ENCODE measurements around the gene LYST.
"Not testable (repeated sequence)": the region's sequence is repeated elsewhere in the genome, so short reads cannot be mapped to it uniquely, and the experiment has no call there.

LYST gene

DNA sequence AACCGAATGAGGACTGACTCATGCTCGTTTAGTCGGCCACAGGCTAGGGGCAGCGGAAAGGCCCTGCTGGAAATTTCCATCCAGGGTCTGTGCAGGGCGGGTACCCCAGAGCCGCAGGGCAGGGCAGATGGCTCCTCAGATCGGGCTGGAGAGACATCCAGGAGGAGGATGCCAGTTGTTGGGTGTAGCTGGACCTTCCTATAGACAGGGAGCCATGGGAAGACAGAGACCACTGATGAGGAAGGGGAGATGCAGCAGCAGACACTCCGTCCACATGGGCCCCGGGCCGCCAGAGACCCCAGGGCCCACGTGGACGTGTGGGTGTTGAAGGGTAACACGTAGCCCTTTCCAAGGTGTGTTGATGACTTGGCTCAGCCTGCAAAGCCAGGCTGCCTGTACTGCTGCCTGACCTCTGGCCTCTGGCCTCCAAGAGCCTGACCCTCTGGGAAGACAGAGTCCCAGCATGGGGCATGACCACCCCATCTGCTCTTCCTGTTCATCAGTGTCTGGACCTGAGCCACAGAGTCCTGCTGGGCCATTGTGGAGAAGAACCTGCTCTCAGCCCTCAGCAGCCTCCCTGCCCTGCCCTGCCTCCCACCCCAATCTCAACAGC is 221.9 kb downstream of the LYST start:
- DNase-seq (ENCODE audit: insufficient read length, low spot score) (no peak), FAIRE-seq (no peak)

DNA sequence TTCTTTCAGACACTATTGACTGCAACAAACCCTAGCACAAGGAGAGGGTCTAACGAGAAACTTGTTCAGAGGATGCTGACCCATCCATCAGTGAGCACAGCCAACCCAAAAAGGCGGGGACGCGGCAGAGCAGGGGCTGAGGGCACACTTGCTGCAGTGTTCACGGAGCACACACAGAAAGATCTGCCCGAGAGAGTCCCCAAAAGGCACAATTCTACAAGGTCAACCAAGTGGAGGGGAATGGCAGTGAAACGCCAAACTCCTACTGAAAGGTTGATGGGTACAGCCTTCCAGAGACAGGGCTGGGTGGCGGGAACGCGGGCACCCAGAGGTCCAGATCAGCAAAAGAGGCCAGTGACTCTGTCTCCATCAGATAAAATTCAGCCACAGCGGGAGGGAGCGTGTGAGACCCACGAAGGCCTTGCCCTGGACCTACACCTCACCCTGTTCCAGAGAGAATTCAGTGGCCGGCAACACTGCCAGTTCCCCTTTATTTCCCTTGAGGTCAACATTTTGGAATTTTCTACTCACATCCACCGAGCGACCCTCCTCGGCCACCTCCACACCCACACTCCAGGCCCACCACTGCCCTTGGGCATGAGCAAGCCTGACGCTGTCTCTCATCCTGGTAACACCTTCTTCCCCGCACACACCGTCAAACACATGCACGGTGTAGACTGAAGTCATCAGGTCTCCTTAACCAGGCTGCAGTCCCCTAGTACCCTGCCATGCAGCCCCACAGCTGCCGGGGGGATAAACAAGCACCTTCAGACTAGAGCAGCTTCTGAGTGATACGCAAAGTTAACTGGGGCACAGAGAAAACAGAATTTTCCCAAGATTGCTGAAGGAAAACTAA is 222.6 kb downstream of the LYST start:
- FAIRE-seq, result no peak
- no peak for DNase-seq (ENCODE audit: insufficient read length, low spot score)

DNA sequence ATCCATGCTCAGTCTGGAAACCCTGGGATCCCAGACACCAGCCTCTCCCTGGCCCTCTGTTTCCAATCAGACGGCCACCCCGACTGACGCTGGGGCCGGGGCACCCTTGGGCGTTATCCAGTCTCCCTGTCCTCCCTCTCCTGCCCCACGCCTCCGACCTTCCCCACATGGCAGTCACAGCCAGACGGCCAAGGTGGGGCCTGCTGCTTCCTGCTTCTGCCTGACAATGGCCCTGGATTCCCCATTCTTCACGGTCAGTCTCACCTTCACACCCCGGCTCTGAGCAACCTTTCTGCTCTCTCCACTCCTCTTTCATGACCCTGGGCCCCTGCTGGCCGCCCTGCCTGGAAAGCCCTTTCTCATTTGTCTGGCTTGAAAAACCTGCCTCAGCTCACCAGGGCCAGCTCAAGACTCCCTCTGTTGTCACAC is 223.7 kb downstream of the LYST start:
- no peak for FAIRE-seq
- no peak for DNase-seq (ENCODE audit: insufficient read length, low spot score)

DNA sequence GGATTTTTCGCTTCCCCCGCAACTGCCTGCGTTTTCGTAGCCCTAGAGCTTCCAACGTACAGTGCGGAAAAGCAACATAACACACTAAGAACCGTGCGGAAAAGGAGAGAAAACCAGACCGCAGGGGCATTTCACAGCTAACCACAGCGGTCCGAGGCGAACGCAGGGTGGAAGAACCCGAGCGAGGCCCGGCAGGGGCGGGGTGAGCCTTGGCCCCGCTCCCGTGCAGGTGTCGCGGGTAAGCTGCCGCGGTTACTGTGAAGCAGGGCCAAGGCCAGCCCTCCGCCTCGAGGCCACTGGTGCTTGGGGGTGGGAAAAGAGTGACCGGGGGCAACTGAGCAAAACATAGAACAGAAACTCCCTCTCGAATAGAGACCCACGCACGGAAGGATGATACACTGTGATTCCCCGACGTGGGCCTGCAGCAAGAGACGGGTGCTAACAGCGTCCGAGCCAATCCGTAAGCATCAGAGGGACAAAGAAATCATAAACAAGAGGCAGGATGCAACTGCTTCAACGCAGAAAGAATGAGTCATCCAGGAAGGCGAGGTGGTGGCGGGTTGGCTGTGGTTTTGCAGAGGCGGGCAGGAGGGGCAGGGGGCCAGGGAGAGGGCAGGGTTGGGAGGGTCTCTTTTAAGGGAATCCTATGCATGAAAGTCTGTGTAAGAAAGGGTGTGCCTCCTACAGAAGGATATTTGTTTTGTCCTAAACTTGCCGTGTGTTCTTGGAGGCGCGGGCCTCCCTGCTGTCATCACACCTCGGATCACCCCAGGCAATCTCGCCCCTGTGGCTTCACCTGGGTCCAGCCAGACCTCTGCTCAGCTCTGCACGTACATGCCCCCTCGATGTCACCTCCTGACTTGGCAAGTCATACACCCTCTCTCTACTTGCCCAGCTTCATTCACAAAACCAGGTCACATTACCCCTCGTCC is 224.4 kb downstream of the LYST start:
- DNase-seq (ENCODE audit: insufficient read length, low spot score), result peak; percentile 73

DNA sequence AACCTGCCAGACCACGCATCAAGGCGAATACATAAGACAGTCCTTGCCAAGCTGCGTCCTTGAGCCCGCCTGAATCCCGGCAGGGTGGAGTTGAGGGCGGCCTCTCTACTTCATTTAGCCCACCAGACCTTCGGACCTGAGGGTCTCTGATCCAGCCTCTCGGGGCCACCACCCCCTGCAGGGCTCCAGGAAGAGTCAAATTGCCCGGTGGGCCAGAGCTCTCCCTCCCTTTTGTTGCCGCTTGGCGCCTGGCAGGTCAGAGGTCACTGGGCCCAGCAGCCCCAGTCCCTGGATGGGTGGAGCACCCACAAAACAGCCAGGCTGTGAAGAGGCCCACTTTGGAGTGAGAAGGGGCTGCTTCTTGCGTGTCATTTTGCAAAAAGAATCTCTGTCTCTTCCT is 226.1 kb downstream of the LYST start:
- DNase-seq (ENCODE audit: insufficient read length, low spot score) (no peak), FAIRE-seq (no peak)

More for the DNA sequence above, 224.4 kb downstream of the LYST start:
- FAIRE-seq, result peak; percentile 83

DNA sequence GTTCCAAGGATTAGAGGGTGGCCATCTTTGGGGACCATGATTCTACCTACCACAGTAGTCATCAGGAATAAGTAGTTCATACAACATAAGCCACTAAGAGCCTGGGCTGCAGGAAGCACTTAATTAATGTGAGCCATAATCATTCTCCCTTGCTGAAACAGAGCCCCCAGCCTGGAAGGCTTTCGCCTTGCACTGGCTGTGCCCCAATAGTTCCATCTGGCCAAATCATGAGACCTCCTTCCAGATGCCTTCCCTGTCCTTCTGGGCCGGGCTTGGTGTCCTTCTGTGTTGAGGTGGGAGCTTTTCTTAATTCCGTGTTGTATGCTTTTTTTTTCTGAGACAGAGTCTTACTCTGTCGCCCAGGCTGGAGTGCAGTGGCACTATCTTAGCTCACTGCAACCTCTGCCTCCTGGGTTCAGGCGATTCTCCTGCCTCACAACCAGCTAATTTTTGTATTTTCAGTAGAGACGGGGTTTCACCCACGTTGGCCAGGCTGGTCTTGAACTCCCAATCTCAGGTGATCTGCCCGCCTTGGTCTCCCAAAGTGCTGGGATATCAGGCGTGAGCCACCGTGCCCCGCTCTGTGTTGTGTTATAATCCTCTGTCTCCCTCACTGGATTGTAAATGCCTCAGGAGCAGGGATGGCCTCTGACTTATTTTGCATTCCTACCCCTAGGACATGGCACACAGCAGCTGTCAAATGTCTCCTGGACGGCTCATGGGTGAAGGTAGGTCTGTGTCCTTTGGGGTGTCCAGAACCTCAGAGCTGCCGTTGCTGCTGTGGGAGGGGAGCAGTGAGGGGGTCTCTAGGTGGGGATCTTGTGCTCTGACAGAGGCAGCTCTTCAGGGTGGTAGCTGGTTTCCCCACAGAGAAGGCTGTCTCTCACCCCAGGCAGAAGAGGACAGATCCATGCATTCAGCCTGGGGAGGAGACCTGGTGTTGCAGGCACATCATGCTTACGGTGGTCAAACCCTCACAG is 227.2 kb downstream of the LYST start:
- no peak for FAIRE-seq
- no peak for DNase-seq (ENCODE audit: insufficient read length, low spot score)

DNA sequence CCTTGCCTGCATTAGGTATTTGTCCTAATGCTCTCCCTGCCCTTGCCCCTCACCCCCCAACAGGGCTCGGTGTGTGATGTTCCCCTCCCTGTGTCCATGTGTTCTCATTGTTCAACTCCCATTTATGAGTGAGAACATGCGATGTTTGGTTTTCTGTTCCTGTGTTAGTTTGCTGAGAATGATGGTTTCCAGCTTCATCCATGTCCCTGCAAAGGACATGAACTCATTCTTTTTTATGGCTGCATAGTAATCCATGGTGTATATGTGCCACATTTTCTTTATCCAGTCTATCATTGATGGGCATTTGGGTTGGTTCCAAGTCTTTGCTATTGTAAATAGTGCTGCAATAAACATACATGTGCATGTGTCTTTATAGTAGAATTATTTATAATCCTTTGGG is 228.1 kb downstream of the LYST start:
- not testable (repeated sequence) for FAIRE-seq; DNase-seq (ENCODE audit: insufficient read length, low spot score)

DNA sequence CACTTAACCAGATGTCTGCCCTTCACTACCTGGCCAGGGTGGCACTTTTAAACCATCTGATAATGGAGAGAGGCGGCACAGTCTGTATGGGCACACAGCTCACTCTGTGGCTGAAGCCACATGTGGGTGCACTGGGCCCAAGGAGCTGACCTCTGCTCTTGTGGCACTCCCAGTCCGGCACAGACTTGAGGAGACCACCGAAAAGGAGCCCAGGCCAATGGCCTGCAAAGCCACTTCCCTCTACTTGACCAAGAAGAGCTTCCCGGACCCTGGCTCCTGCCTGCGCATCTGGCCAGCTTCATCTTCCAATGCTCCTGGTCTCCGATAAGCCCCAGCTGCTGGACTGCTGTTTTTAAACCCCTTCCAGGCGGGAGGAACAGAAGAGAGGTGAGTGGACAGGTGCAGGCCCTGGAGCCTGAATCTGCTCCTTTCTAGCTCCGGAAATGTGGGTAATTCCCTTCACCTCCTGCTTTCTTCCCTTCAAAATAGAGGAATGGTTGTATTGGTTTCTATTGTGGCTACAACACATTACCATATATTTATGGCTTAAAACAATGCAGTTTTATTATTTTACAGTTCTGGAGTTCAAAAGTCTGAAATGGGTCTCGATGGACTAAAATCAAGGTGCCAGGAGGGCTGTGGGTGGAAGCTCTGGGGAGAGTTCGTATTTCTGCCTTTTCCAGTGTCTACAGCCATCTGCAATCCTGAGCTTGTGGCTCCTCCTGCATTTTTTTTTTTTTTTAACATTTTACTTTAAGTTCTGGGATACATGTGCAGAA is 228.8 kb downstream of the LYST start:
- DNase-seq (ENCODE audit: insufficient read length, low spot score) (no peak), FAIRE-seq (no peak)

DNA sequence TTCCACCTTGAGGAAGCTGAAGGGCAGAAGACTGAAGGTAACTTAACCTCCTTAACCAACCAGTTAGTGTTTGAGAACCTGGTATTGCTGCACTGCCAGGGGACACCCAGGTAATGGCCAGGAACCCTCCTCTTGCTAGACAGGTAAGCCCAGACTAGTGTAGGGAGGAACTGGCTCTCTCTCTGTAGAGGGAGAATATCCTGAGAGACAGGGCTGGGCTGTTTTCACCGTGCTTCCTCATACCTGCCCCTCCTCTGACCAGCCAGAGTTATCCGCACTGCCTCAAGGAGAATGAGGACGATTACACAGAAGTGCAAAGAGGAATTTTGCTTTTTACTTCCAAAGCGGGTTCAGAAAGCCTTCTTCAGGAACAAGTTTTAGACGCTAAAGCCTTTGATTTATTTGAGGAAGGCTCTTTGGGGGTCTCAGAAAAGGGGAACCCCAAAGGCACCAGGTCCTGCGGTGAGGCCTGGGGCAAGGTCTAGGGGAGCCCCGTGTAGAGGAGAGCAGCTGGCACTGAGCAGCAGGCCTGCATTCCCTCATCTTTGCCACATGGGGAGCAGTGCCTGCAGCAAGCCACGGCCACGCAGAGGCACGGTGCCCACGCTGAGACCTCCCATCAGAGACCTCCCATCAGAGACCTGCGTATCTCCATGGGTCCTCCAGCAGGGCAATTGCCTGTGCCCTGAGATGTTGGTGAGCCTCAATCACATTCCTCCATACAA is 230.6 kb downstream of the LYST start:
- DNase-seq (ENCODE audit: insufficient read length, low spot score) (no peak), FAIRE-seq (no peak)

DNA sequence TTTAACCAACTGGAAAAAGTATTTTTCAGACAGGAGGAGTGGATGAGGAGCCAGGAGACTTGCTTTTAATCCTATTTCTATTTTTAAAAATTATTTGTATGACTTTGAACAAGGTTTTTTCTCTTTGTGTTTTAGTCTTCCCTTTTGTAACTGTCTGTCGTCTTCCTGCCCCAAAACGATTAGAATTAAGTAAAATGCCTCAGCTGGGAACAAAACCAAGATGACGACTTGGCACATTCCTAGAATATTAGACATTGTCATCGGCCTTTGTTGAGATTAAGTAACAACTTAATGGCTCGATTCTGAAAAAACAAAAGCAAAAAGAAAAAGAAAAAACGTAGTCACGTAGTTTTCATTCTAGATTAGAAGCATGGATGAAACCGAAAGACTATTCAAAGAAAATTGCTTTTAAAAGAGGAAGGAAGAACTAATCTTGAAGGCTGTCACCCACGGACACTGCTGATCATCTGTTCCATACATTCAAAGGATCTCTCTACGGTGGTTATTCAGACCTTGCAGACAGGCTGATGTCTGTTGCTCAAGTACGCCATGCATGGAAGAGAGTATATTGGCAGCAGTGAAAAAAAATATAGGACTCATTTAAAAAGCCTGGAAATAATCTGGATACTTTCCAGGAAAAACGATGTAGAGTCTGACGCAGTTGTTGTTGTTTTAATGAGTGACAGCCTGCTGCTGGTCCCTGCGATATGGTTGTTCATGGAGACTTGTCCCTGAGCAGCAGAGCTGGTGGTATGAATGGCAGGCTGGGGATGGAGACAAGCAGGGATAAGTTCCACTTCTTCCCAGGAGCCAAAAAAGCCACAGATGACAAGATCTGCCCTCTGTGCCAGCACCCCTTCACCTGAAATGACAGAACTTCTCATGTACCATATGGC is 234.0 kb downstream of the LYST start:
- DNase-seq (ENCODE audit: insufficient read length, low spot score), result peak; percentile 60
- peak; percentile 38 for FAIRE-seq

DNA sequence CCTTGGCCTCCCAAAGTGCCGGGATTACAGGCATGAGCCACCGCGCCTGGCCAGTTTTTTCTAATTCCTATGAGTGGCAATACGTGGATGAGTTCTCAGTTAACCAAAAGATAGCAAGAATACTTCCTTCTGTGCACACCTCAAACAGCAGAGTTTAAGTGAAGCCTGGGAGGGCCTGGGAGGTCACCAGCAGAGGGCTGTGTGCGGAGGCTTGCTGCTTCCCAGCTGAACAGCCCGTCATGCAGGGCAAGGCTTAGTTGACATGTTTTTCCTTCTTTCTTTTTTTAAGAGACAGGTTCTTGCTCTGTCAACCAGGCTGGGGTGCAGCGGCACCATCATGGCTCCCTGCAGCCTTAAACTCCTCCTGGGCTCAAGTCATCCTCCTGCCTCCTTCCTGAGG is 234.9 kb downstream of the LYST start:
- DNase-seq (ENCODE audit: insufficient read length, low spot score) (no peak), FAIRE-seq (no peak)

DNA sequence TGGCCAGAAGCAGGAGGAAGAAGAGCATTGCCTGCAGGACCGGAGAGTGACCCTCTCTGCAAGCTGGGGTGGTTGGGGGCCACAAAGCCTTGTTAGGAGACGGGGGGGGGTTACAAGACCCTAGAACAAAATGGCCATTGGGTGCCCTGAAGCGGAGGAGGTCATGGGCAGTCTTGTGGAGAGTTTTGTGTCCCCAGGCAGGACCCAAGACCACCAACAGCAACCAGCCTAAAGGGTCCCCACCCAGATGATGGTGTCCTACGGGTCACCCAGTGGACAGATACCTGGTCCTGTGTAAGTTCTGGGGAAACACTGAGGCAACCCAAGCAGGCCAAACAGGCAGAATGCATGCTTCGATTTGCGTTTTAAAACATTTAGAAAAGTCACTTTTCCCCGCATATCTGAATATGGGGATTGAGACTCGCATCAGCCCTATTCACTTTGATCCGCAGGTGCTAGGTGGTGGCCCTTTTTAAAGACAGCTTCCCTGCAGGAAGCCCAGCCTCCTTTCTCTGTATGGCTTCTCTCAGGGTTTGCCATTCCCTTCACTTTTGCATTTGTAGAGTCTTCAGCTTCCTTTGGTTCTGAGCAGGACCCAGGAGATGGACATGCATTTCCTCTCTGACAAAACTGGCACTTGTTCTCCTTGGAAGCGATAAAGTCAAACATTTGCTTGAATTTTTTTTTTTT is 238.2 kb downstream of the LYST start:
- FAIRE-seq, result no peak
- no peak for DNase-seq (ENCODE audit: insufficient read length, low spot score)

DNA sequence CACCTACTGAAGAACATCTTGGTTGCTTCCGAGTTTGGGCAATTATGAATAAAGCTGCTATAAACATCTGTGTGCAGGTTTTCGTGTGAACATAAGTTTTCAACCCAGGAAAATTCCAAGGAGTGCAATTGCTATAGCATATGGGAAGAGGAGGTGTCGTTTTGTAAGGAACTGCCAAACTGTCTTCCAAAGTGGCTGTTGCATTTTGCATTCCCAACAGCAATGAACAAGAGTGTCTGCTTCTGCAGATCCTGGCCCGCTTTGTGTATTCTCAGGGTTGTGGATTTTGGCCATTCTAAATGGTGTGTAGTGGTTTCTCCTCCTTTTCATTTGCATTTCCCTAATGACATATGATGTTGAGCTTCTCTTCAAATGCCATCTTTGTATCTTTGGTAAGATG is 240.9 kb downstream of the LYST start:
- no peak for DNase-seq (ENCODE audit: insufficient read length, low spot score)
- FAIRE-seq, result no peak

DNA sequence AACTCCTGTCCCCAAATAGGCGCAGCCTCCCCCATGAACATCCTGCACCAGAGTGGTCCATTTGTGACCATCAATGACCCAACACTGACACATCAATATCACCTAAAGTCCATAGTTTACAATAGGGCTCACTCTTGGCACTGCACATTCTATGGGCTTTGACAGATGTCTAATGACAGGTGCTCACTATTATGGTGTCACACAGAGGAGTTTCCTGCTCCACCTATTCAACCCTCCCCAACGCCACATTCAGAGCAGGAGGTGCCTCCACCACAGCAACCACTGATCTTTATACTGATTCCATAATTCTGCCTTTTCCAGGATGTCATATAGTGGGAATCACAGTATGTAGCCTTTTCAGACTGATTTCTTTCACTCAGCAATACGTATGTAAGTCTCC is 241.4 kb downstream of the LYST start:
- no peak for DNase-seq (ENCODE audit: insufficient read length, low spot score)
- no peak for FAIRE-seq

DNA sequence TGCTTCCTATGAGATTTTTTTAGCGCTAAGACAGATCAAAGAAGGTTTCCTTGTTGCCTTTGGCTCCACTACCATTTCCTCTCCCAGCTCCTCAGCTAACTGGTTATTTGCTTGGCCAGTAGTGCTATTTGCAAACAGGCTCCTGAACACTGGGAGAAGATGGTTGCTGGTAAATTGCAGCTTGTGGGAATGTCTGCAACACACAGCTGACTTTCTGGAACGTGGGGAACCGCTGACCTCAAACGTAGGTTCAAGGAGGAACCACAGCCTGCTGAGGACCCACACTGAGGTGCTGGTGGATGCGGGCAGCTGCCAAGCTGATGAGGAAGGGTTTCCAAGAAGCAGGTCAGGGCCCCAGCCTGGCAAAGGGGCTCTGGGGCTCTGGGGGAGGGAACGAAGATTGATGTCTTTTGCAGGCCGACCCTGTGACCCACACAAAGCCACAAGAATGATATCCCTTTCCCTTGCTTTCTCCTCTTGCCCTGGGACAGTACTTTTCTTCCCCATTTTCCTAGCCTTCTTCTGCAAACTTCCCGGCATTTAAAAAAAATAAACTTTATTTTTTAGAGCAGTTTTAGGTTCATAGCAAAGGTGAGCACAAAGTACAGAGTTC is 241.9 kb downstream of the LYST start:
- peak; percentile 41 for DNase-seq (ENCODE audit: insufficient read length, low spot score)
- peak; percentile 9 for FAIRE-seq

DNA sequence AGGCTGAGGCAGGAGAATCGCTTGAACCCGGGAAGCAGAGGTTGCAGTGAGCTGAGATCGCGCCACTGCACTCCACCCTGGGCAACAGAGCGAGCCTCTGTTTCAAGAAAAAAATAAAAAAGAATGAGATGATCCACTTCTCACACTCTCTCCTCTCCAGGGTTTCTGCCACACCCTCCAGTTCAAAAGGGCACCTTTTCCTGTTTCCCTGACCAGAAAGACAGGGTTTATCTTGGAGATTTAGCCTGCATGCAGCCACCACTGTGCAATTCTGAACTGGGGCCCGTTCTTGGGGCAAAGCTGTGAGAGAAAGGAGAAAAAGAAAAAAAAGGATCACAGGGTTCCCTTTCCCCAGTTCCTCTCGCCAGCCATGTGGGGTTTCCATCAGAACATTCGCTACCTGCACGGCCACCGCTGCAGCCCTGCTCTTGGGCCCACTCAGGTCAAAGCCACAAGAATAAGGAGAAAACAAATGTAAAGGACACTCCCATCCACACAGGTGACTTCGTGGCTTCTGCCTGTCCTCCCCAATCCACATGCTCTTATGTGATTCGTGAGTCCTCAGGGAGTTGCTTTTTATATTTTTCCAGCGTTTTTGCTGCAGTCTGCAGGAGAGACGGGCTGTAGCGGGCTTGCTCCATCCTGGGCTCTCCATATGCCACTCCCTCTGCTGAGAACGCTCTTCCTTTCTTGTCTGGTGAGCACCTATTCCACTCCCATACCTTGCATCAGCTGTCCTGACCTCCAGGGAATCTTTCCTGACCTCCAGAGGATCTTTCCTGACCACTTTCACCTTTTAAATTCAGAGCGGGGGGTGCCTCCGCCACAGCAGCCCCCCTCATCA is 243.5 kb downstream of the LYST start:
- no peak for FAIRE-seq
- DNase-seq (ENCODE audit: insufficient read length, low spot score), result no peak
